Measurements from ENCODE around the gene PSMD14.
"Not testable (repeated sequence)": the region's sequence is repeated elsewhere in the genome, so short reads cannot be mapped to it uniquely, and the experiment has no call there.

PSMD14 gene

GRCh38 chr2:161355983-161356382 is 47.8 kb downstream of the PSMD14 start:
- no peak for TF ChIP-seq CTCF (IDR thresholded peaks at IDR 0.05; ENCODE audit: low read length, missing control alignments)
- no peak overlapping the region for H3K4me3 ChIP-seq (replicated peaks; ENCODE audit: low read depth, low read length)
- DNase-seq (ENCODE audit: low read depth): no peak

GRCh38 chr2:161357097-161357496 is 48.9 kb downstream of the PSMD14 start:
- no peak overlapping the region for H3K4me3 ChIP-seq (replicated peaks; ENCODE audit: low read depth, low read length)
- no peak for DNase-seq (ENCODE audit: low read depth)
- TF ChIP-seq CTCF (IDR thresholded peaks at IDR 0.05; ENCODE audit: low read length, missing control alignments): no peak

- no peak overlapping the region for H3K4me3 ChIP-seq (replicated peaks; ENCODE audit: low read depth, low read length)
- peak; percentile 27 for DNase-seq (ENCODE audit: low read depth)
- no peak for TF ChIP-seq CTCF (IDR thresholded peaks at IDR 0.05; ENCODE audit: low read length, missing control alignments)
Observed at GRCh38 chr2:161358838-161359237, 50.6 kb downstream of the PSMD14 start.

- DNase-seq (ENCODE audit: low read depth); H3K4me3 ChIP-seq (replicated peaks; ENCODE audit: low read depth, low read length): not testable (repeated sequence)
Observed at GRCh38 chr2:161360095-161360654, 52.0 kb downstream of the PSMD14 start.

GRCh38 chr2:161362568-161363166 is 54.4 kb downstream of the PSMD14 start:
- TF ChIP-seq CTCF (IDR thresholded peaks at IDR 0.05; ENCODE audit: low read length, missing control alignments): no peak
- no peak overlapping the region for H3K4me3 ChIP-seq (replicated peaks; ENCODE audit: low read depth, low read length)
- no peak for DNase-seq (ENCODE audit: low read depth)

GRCh38 chr2:161367675-161368074 is 59.5 kb downstream of the PSMD14 start:
- no peak for TF ChIP-seq CTCF (IDR thresholded peaks at IDR 0.05; ENCODE audit: low read length, missing control alignments)
- no peak for DNase-seq (ENCODE audit: low read depth)

GRCh38 chr2:161369311-161369710 is 61.1 kb downstream of the PSMD14 start:
- no peak for DNase-seq (ENCODE audit: low read depth)

More at GRCh38 chr2:161367675-161368074, 59.5 kb downstream of the PSMD14 start:
- H3K4me3 ChIP-seq (replicated peaks; ENCODE audit: low read depth, low read length): no peak overlapping the region

More at GRCh38 chr2:161369311-161369710, 61.1 kb downstream of the PSMD14 start:
- TF ChIP-seq CTCF (IDR thresholded peaks at IDR 0.05; ENCODE audit: low read length, missing control alignments): no peak
- H3K4me3 ChIP-seq (replicated peaks; ENCODE audit: low read depth, low read length): no peak overlapping the region
